B cell (primary cell): Measurements from ENCODE around the gene GNB2. TPM values are rescaled to one million over a fixed set of nuclear protein-coding genes. Genes with fewer than 3 reads are reported as not detected.
A peak's percentile ranks its signal among the peaks of the same experiment; 100 is the strongest.

Source experiments
- ATAC-seq: fragments of 200-7000 bp; cut with Tn5 transposase; one replicate; pipeline ENCODE4 v1.10.0; 2021; ENCODE audit warnings: low read depth, mild to moderate bottlenecking, moderate number of reproducible peaks, moderate library complexity
- CTCF ChIA-PET: fragments of 350-600 bp; sonication (Branson Sonifier 250); formaldehyde crosslinking; loops from one replicate; lab custom pipeline; 2021; ENCODE audit warnings: antibody characterized with exemption, inconsistent platforms; lab: Charles Lee
- POLR2A ChIA-PET: fragments of 350-600 bp; sonication (Branson Sonifier 250); formaldehyde crosslinking; loops from one replicate; lab custom pipeline; 2021; ENCODE audit warnings: antibody characterized with exemption; lab: Charles Lee
- DNase-seq: peaks from one replicate; pipeline ENCODE4 v3.0.0; 2013
- H2AFZ ChIP-seq: 2 replicates; pipeline ENCODE4 v1.6.1; 2012; ENCODE audit warnings: mild to moderate bottlenecking, low read depth, low read length; ENCODE audit not compliant: insufficient read depth, poor library complexity, severe bottlenecking
- H3K27ac ChIP-seq, 2 donors: 1 replicate in 1 of 2; 2 replicates in 1 of 2; pipeline ENCODE4 v1.5.1; 2012 to 2013; ENCODE audit warnings: low read length in 2 of 2, mild to moderate bottlenecking in 2 of 2, moderate library complexity in 1 of 2
- H3K27me3 ChIP-seq, 4 experiments: fragments of 200-600 bp in 1 of 4; sonication (generic) in 1 of 4; replicated peaks in 1 of 4; 1 replicate in 2 of 4; 2 replicates in 2 of 4; pipeline versions ENCODE4 v1.6.1 to v1.7.0; 2013 to 2016; ENCODE audit warnings: low read length in 3 of 4, mild to moderate bottlenecking in 2 of 4, mixed read lengths in 1 of 4, moderate library complexity in 1 of 4; ENCODE audit not compliant: insufficient read depth in 4 of 4, control insufficient read depth in 3 of 4; ENCODE audit errors: control extremely low read depth in 1 of 4
- H3K36me3 ChIP-seq, 2 experiments: replicated peaks in 1 of 2; 1 replicate in 1 of 2; 2 replicates in 1 of 2; pipeline versions ENCODE4 v1.6.1 to v1.7.1; 2013; ENCODE audit warnings: low read length in 1 of 2; ENCODE audit not compliant: insufficient read depth in 2 of 2, control insufficient read depth in 1 of 2; ENCODE audit errors: control extremely low read depth in 1 of 2, extremely low read depth in 1 of 2
- H3K4me1 ChIP-seq, 2 donors: fragments of 200-600 bp in 1 of 2; sonication (generic) in 1 of 2; 1 replicate in 1 of 2; 2 replicates in 1 of 2; pipeline versions ENCODE4 v1.5.1 to v1.6.1; 2013 to 2017; ENCODE audit warnings: low read length in 2 of 2; ENCODE audit not compliant: control insufficient read depth in 2 of 2, insufficient read depth in 2 of 2
- H3K4me2 ChIP-seq: replicated peaks from 2 replicates; pipeline ENCODE3; 2012; ENCODE audit warnings: mild to moderate bottlenecking, low read depth, low read length; ENCODE audit not compliant: poor library complexity, severe bottlenecking
- H3K4me3 ChIP-seq, 5 experiments: fragments of 200-600 bp in 1 of 5; sonication (generic) in 1 of 5; 1 replicate in 3 of 5; 2 replicates in 2 of 5; pipeline versions ENCODE4 v1.5.1 to v1.7.0; 2011 to 2016; ENCODE audit warnings: low read length in 4 of 5, mild to moderate bottlenecking in 4 of 5, low read depth in 2 of 5, control low read depth in 1 of 5, moderate library complexity in 1 of 5; ENCODE audit not compliant: insufficient read depth in 1 of 5; ENCODE audit errors: control extremely low read depth in 1 of 5, extremely low read depth in 1 of 5
- H3K79me2 ChIP-seq: fragments of 200-600 bp; sonication (generic); one replicate; pipeline ENCODE4 v1.6.0; 2016; ENCODE audit warnings: low read length; ENCODE audit not compliant: control insufficient read depth, insufficient read depth
- H3K9ac ChIP-seq: fragments of 200-600 bp; sonication (generic); 2 replicates; pipeline ENCODE4 v1.6.1; 2017; ENCODE audit warnings: mild to moderate bottlenecking, low read length, moderate library complexity
- H3K9me3 ChIP-seq, 3 donors: one replicate each; pipeline versions ENCODE4 v1.6.1 to v1.7.1; 2013; ENCODE audit warnings: low read length in 2 of 3; ENCODE audit not compliant: control insufficient read depth in 2 of 3, insufficient read depth in 1 of 3; ENCODE audit errors: control extremely low read depth in 1 of 3
- H4K20me1 ChIP-seq: 2 replicates; pipeline ENCODE4 v1.6.0; 2012; ENCODE audit warnings: mild to moderate bottlenecking, low read length; ENCODE audit not compliant: insufficient read depth, control insufficient read depth, poor library complexity, severe bottlenecking
- H3K27ac Mint-ChIP-seq: one replicate; pipeline ENCODE4 v1.8.0; 2021; ENCODE audit warnings: mixed read lengths
- H3K27me3 Mint-ChIP-seq: one replicate; pipeline ENCODE4 v1.8.0; 2021; ENCODE audit warnings: mixed read lengths
- H3K4me1 Mint-ChIP-seq: one replicate; pipeline ENCODE4 v1.8.0; 2021; ENCODE audit warnings: mixed read lengths
- H3K4me3 Mint-ChIP-seq: one replicate; pipeline ENCODE4 v1.8.0; 2021; ENCODE audit warnings: mixed read lengths
- H3K9me3 Mint-ChIP-seq: one replicate; pipeline ENCODE4 v1.8.0; 2022; ENCODE audit warnings: mixed read lengths; ENCODE audit not compliant: insufficient read depth
- EZH2 ChIP-seq: IDR thresholded peaks from 2 replicates; pipeline ENCODE4 v1.6.1; 2012; ENCODE audit warnings: borderline replicate concordance, low read depth, mild to moderate bottlenecking, moderate library complexity, low read length; ENCODE audit not compliant: insufficient read depth, poor library complexity, severe bottlenecking
- WGBS: methylation state at CpG from one replicate; pipeline ENCODE4 v1.1.5; 2013; ENCODE audit warnings: missing lambda C conversion rate; ENCODE audit not compliant: insufficient coverage; 5-methylcytosine and 5-hydroxymethylcytosine counted together
- intact Hi-C: fragments of 100-400 bp; cut with micrococcal nuclease; formaldehyde crosslinking; loops from one replicate; pipeline ENCODE4 v1.10.0; 2022
- polyA plus RNA-seq: library from polyadenylated mRNA; depleted of rRNA; stranded (reverse); fragments of >200 nt; gene quantifications from 2 replicates; pipeline ENCODE4 v1.2.3, GENCODE V29; 2012
- total RNA-seq, 2 donors: library from RNA; stranded (reverse); fragments of 120-200 nt in 1 of 2; gene quantifications; 1 replicate in 1 of 2; 2 replicates in 1 of 2; pipeline versions ENCODE4 v1.2.3 to v1.2.4, GENCODE V29; 2013 to 2022
- TF ChIP-seq, protein P1 (sequence below): fragments of 200-600 bp; IDR thresholded peaks from one replicate; pipeline ENCODE4 v1.8.0; 2022; ENCODE audit warnings: antibody characterized with exemption, mild to moderate bottlenecking

Gene GNB2
- total and polyA plus RNA-seq, 2 donors (not counting 1 experiment from before 2014, with no cell fraction given) = 127 to 221 TPM

DNA sequence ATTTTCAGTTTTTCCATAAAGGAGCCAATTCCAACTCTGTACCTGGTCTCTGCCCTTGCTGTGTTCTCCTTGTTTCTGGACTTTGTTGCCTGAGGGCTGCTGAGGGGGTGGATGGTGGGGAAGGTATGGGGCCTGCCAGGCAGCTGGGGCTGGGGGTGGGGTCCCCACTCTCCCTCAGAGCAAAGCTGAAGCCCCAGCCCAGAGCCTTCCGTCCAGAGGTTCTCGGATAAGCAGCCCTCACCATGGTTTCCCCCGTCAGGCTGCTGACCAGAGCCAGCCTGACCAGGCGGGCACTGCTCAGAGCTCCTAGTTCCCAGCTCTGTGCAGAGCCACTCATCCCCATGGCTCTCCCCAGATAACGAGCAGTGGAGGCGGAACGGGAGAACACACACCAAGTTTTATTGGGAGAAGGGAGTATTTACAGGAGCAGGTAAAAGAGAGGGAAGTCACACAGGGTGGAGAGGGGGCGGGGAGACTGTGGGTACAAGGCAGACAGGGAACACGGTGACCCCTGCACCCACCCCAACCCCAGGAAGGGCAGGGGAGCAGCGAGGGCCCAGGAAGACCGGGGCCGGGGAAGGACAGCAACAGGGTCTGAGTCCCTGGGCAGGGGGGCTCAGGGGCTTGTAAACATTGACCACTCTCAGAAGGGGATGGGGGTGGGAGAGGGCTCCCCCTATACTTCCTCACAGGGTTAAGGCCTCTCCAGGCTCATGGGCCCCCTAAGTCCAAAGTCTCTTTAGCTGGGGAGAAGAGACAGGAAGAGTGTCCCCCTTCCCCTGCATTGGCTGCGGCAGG is 5.8 kb downstream of the GNB2 start:
- Histone ChIP-seq H3K36me3 (peaks cover 0 to 67% of the 10 kb centered on the region in 2 experiments), H2AFZ (no peak overlapping the region), H3K9me3 (no peaks in the 10 kb centered on the region), H3K4me3 (no peak overlapping the region), H3K9ac (no peak overlapping the region), H3K27me3 (no peaks in the 10 kb centered on the region), H4K20me1 (peaks cover 64% of the 10 kb centered on the region), H3K27ac (no peak overlapping the region), H3K4me1 (peaks cover 0 to 3% of the 10 kb centered on the region in 2 donors), H3K4me2 (no peak overlapping the region), H3K79me2 (peaks cover 5% of the 10 kb centered on the region)
- H3K27me3 Mint-ChIP-seq = no peaks in the 10 kb centered on the region
- H3K9me3 Mint-ChIP-seq = no peaks in the 10 kb centered on the region
- peak; percentile 19 for DNase-seq
- intact Hi-C loops = loop anchor here (10.0 kb wide), 1 partner anchor 595 kb away; the partner anchor contains the start of genes COPS6 and ZNF3
- ChIA-PET CTCF (interaction anchor here (0.7 to 2.5 kb wide), 2 partner anchors 12 to 115 kb away, joined by 3 to 18 read pairs; no protein-coding TSS in a partner anchor), POLR2A (interaction anchor here (0.7 kb wide), 2 partner anchors 12 to 67 kb away, joined by 3 to 4 read pairs; partner anchors contain the start of gene MOSPD3)
- no peak for ATAC-seq
- WGBS = 95% methylated on average over 5 of the region's 13 CpGs
- TF ChIP-seq EZH2 = no peak
- TF ChIP-seq, protein P1, sequence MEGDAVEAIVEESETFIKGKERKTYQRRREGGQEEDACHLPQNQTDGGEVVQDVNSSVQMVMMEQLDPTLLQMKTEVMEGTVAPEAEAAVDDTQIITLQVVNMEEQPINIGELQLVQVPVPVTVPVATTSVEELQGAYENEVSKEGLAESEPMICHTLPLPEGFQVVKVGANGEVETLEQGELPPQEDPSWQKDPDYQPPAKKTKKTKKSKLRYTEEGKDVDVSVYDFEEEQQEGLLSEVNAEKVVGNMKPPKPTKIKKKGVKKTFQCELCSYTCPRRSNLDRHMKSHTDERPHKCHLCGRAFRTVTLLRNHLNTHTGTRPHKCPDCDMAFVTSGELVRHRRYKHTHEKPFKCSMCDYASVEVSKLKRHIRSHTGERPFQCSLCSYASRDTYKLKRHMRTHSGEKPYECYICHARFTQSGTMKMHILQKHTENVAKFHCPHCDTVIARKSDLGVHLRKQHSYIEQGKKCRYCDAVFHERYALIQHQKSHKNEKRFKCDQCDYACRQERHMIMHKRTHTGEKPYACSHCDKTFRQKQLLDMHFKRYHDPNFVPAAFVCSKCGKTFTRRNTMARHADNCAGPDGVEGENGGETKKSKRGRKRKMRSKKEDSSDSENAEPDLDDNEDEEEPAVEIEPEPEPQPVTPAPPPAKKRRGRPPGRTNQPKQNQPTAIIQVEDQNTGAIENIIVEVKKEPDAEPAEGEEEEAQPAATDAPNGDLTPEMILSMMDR = no peak
- no peak overlapping the region for H3K4me3 Mint-ChIP-seq
- peaks cover 7% of the 10 kb centered on the region for H3K4me1 Mint-ChIP-seq
- peak overlapping the region; percentile 59 for H3K27ac Mint-ChIP-seq
